ENCODE data around the gene E2F4. TPM values are rescaled to one million over a fixed set of nuclear protein-coding genes. Genes with fewer than 3 reads are reported as not detected.
A peak's percentile ranks its signal among the peaks of the same experiment; 100 is the strongest.

Gene E2F4
- total and polyA plus RNA-seq, 2 of the 13 experiments (the other 11 are each of a cell fraction or from before 2014, with no cell fraction given): 84.8 to 91.2 TPM

DNA sequence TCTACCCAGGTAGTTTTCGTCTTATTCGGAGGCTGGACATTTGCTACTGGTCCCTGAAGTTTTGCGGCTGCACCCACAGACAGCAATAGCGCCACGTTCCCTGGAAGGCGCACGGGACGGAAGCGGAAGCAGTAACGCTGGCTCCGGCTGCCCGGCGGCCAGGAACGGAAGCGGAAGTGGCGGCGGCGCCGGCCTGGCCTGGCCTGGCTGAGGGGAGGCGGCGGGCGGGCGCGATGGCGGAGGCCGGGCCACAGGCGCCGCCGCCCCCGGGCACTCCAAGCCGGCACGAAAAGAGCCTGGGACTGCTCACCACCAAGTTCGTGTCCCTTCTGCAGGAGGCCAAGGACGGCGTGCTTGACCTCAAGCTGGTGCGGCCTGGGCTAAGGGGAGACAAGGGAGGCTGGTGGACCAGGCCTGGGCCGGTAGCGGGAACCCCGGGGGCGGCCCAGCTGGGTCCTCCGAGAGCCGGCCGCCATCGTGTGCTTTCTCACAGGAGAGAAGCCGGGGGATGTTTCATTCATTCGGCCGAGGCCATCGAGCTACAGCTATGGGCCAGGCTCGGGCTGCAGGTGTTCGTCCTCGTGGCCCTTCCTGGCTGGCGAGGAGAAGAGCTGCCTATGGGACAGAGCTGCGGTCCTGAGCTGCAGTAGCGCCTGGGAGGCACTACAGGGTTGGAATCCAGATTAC, at the start of gene E2F4 (continued):
- TF ChIP-seq, protein P1, sequence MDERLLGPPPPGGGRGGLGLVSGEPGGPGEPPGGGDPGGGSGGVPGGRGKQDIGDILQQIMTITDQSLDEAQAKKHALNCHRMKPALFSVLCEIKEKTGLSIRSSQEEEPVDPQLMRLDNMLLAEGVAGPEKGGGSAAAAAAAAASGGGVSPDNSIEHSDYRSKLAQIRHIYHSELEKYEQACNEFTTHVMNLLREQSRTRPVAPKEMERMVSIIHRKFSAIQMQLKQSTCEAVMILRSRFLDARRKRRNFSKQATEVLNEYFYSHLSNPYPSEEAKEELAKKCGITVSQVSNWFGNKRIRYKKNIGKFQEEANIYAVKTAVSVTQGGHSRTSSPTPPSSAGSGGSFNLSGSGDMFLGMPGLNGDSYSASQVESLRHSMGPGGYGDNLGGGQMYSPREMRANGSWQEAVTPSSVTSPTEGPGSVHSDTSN (CRISPR knock-in tag; IDR thresholded peaks at IDR 0.05): no peak
- TF ChIP-seq, protein P2, sequence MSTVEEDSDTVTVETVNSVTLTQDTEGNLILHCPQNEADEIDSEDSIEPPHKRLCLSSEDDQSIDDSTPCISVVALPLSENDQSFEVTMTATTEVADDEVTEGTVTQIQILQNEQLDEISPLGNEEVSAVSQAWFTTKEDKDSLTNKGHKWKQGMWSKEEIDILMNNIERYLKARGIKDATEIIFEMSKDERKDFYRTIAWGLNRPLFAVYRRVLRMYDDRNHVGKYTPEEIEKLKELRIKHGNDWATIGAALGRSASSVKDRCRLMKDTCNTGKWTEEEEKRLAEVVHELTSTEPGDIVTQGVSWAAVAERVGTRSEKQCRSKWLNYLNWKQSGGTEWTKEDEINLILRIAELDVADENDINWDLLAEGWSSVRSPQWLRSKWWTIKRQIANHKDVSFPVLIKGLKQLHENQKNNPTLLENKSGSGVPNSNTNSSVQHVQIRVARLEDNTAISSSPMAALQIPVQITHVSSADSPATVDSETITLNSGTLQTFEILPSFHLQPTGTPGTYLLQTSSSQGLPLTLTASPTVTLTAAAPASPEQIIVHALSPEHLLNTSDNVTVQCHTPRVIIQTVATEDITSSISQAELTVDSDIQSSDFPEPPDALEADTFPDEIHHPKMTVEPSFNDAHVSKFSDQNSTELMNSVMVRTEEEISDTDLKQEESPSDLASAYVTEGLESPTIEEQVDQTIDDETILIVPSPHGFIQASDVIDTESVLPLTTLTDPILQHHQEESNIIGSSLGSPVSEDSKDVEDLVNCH (CRISPR knock-in tag; IDR thresholded peaks at IDR 0.05): no peak
- TF ChIP-seq FOXK2 (IDR thresholded peaks at IDR 0.05) (peak; percentile 48; the same call in 1 of the 2 replicates), AHR (CRISPR knock-in tag; IDR thresholded peaks at IDR 0.05) (no peak; the same call in 1 of the 2 replicates), NRL (CRISPR knock-in tag; IDR thresholded peaks at IDR 0.05; ENCODE audit: borderline replicate concordance) (peak; percentile 24), FOSL2 (CRISPR knock-in tag; IDR thresholded peaks at IDR 0.05) (peak; percentile 46; the same call in 1 of the 2 replicates), ZNF563 (CRISPR knock-in tag; IDR thresholded peaks at IDR 0.05) (peak; percentile 94; the same call in 1 of the 2 replicates), HNRNPUL1 (IDR thresholded peaks at IDR 0.05; ENCODE audit: low read depth, low read length) (no peak), ZSCAN22 (CRISPR knock-in tag; IDR thresholded peaks at IDR 0.05) (peak; percentile 96), KLF9 (CRISPR knock-in tag; IDR thresholded peaks at IDR 0.05; ENCODE audit: low read depth) (no peak), KLF13 (CRISPR knock-in tag; IDR thresholded peaks at IDR 0.05) (no peak), GATAD1 (CRISPR knock-in tag; IDR thresholded peaks at IDR 0.05) (peak; percentile 94), SMARCE1 (IDR thresholded peaks at IDR 0.05; ENCODE audit: borderline replicate concordance) (no peak), ZNF101 (CRISPR knock-in tag; IDR thresholded peaks at IDR 0.05; ENCODE audit: borderline replicate concordance, low read depth) (no peak), ASH2L (IDR thresholded peaks at IDR 0.05; ENCODE audit: insufficient read length, low read depth, low read length) (peak; percentile 84), U2AF1 (optimal IDR thresholded peaks at IDR 0.05; ENCODE audit: low read depth, low read length) (no peak), NFRKB (IDR thresholded peaks at IDR 0.05) (no peak), ZNF792 (CRISPR knock-in tag; IDR thresholded peaks at IDR 0.05) (peak; percentile 44; the same call in 1 of the 2 replicates), RBAK (CRISPR knock-in tag; IDR thresholded peaks at IDR 0.05) (no peak), KDM3A (CRISPR knock-in tag; IDR thresholded peaks at IDR 0.05; ENCODE audit: low read depth) (0 out of 2 replicates have a peak, but pooled peaks have one; percentile 45), CHD2 (IDR thresholded peaks at IDR 0.05; ENCODE audit: low read depth, low read length) (no peak), SNRNP70 (IDR thresholded peaks at IDR 0.05; ENCODE audit: low read depth, low read length) (no peak)
- TF ChIP-seq, protein P3, sequence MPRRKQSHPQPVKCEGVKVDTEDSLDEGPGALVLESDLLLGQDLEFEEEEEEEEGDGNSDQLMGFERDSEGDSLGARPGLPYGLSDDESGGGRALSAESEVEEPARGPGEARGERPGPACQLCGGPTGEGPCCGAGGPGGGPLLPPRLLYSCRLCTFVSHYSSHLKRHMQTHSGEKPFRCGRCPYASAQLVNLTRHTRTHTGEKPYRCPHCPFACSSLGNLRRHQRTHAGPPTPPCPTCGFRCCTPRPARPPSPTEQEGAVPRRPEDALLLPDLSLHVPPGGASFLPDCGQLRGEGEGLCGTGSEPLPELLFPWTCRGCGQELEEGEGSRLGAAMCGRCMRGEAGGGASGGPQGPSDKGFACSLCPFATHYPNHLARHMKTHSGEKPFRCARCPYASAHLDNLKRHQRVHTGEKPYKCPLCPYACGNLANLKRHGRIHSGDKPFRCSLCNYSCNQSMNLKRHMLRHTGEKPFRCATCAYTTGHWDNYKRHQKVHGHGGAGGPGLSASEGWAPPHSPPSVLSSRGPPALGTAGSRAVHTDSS (CRISPR knock-in tag; conservative IDR thresholded peaks at IDR 0.05): no peak; the same call in 1 of the 2 replicates
- TF ChIP-seq, protein P4, sequence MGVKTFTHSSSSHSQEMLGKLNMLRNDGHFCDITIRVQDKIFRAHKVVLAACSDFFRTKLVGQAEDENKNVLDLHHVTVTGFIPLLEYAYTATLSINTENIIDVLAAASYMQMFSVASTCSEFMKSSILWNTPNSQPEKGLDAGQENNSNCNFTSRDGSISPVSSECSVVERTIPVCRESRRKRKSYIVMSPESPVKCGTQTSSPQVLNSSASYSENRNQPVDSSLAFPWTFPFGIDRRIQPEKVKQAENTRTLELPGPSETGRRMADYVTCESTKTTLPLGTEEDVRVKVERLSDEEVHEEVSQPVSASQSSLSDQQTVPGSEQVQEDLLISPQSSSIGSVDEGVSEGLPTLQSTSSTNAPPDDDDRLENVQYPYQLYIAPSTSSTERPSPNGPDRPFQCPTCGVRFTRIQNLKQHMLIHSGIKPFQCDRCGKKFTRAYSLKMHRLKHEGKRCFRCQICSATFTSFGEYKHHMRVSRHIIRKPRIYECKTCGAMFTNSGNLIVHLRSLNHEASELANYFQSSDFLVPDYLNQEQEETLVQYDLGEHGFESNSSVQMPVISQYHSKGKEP (CRISPR knock-in tag; IDR thresholded peaks at IDR 0.05): no peak
- TF ChIP-seq, protein P5, sequence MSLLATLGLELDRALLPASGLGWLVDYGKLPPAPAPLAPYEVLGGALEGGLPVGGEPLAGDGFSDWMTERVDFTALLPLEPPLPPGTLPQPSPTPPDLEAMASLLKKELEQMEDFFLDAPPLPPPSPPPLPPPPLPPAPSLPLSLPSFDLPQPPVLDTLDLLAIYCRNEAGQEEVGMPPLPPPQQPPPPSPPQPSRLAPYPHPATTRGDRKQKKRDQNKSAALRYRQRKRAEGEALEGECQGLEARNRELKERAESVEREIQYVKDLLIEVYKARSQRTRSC (CRISPR knock-in tag; IDR thresholded peaks at IDR 0.05; ENCODE audit: low read depth): no peak
